GM12875 (cell line): ENCODE results near the gene KCNH4.
A peak's percentile ranks its signal among the peaks of the same experiment; 100 is the strongest.

ENCODE experiments used
- H3K4me3 ChIP-seq: one replicate; pipeline ENCODE4 v1.5.1; 2011; ENCODE audit warnings: low read depth, low read length, control low read depth
- CTCF ChIP-seq: IDR thresholded peaks from 2 replicates; pipeline ENCODE4 v1.5.1; 2011; ENCODE audit warnings: low read depth, mild to moderate bottlenecking, control low read depth, inconsistent platforms, low read length, moderate library complexity, borderline replicate concordance; ENCODE audit not compliant: insufficient read depth

Gene KCNH4

GRCh38 chr17:42118126-42118510 lies 62.8 kb downstream of the KCNH4 start:
- no peak for TF ChIP-seq CTCF
- H3K4me3 ChIP-seq = no peak overlapping the region

GRCh38 chr17:42117397-42118125 lies 63.4 kb downstream of the KCNH4 start:
- no peak overlapping the region for H3K4me3 ChIP-seq
- TF ChIP-seq CTCF = no peak

GRCh38 chr17:42116705-42117396 lies 64.1 kb downstream of the KCNH4 start:
- TF ChIP-seq CTCF = peak; percentile 84
- no peak overlapping the region for H3K4me3 ChIP-seq

- no peak for TF ChIP-seq CTCF
- H3K4me3 ChIP-seq = no peak overlapping the region
These were observed 66.8 kb downstream of the KCNH4 start for GRCh38 chr17:42114118-42114517.

- no peak for TF ChIP-seq CTCF
- no peak overlapping the region for H3K4me3 ChIP-seq
These were observed 67.5 kb downstream of the KCNH4 start for GRCh38 chr17:42113293-42114069.

- TF ChIP-seq CTCF = no peak
- peak within 1 kb of the TSS; percentile 53 for H3K4me3 ChIP-seq
These were observed 68.3 kb downstream of the KCNH4 start, which contains the start of gene DHX58 for GRCh38 chr17:42112552-42113176. Gene DHX58 (minus strand): TSS chr17:42112714. CDS start chr17:42111892, 822 bp downstream.
